NCI-H1417 (cell line): ENCODE results near the gene ZPR1.
"Not testable (repeated sequence)": the region's sequence is repeated elsewhere in the genome, so short reads cannot be mapped to it uniquely, and the experiment has no call there.

Experiments used
- DNase-seq, 3 experiments: peaks; one replicate each; lab custom pipeline; 2025; lab: John Stamatoyannopoulos, UW

Gene ZPR1

GRCh38 chr11:116756044-116756443 lies 31.8 kb downstream of the ZPR1 start:
- DNase-seq, result not testable (repeated sequence)

GRCh38 chr11:116750070-116750718 lies 37.6 kb downstream of the ZPR1 start:
- DNase-seq, result no peak

- DNase-seq, result no peak
Measured at GRCh38 chr11:116742104-116742503, 45.7 kb downstream of the ZPR1 start.

GRCh38 chr11:116740741-116741140 lies 47.1 kb downstream of the ZPR1 start:
- no peak for DNase-seq

- DNase-seq, result no peak
Measured at GRCh38 chr11:116738975-116739374, 48.8 kb downstream of the ZPR1 start.

- no peak for DNase-seq
Measured at GRCh38 chr11:116736763-116737162, 51.1 kb downstream of the ZPR1 start.

- DNase-seq, result peak in 1 of 3 experiments; percentile 17
Measured at GRCh38 chr11:116733969-116734508, 53.8 kb downstream of the ZPR1 start.

GRCh38 chr11:116733043-116733755 lies 54.6 kb downstream of the ZPR1 start:
- DNase-seq, result no peak

- peak; percentile 32 to 63 (median 44) for DNase-seq
Measured at GRCh38 chr11:116732271-116733042, 55.4 kb downstream of the ZPR1 start.

- DNase-seq, result no peak
Measured at GRCh38 chr11:116731821-116732220, 56.0 kb downstream of the ZPR1 start.

- DNase-seq, result peak; percentile 11 to 83 (median 68)
Measured at GRCh38 chr11:116731097-116731761, 56.6 kb downstream of the ZPR1 start.

GRCh38 chr11:116730601-116731000 lies 57.2 kb downstream of the ZPR1 start:
- no peak for DNase-seq

- DNase-seq, result no peak
Measured at GRCh38 chr11:116730241-116730561, 57.6 kb downstream of the ZPR1 start.

- DNase-seq, result no peak
Measured at GRCh38 chr11:116729501-116730240, 58.2 kb downstream of the ZPR1 start.

- no peak for DNase-seq
Measured at GRCh38 chr11:116727990-116728389, 59.8 kb downstream of the ZPR1 start.

GRCh38 chr11:116725434-116726221 lies 62.2 kb downstream of the ZPR1 start:
- no peak for DNase-seq

- DNase-seq, result no peak
Measured at GRCh38 chr11:116724813-116725212, 63.0 kb downstream of the ZPR1 start.
